HG03565 (cell line): ENCODE data around the gene KIAA0232.

ENCODE experiments used
- ATAC-seq: cut with Tn5 transposase; IDR thresholded peaks from one replicate; pipeline ENCODE4 v1.9.1; 2021; ENCODE audit warnings: mild to moderate bottlenecking, moderate library complexity; ENCODE audit not compliant: unreplicated experiment

The KIAA0232 gene

GRCh38 chr4:6912441-6912840, 129.9 kb downstream of the KIAA0232 start:
- ATAC-seq: no peak

GRCh38 chr4:6913350-6913905, 130.9 kb downstream of the KIAA0232 start:
- ATAC-seq: no peak

DNA sequence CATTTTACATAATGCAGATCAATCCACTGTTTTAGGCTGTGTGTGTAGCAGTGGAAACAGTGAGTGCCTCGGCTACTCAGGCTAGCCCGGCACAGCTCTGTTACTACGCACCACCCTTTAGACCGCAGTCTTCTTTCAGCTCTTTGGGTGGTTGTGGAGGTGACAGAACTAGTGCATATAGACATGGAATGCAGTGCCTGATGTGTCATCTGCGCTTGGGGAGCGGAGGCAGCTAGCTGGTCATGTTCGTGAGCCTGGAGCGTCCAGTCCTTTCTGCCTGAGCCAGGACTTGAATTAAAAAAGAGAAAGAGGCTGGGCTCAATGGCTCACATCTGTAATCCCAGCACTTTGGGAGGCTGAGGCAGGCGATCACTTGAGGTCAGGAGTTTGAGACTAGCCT, 131.9 kb downstream of the KIAA0232 start:
- no peak for ATAC-seq

DNA sequence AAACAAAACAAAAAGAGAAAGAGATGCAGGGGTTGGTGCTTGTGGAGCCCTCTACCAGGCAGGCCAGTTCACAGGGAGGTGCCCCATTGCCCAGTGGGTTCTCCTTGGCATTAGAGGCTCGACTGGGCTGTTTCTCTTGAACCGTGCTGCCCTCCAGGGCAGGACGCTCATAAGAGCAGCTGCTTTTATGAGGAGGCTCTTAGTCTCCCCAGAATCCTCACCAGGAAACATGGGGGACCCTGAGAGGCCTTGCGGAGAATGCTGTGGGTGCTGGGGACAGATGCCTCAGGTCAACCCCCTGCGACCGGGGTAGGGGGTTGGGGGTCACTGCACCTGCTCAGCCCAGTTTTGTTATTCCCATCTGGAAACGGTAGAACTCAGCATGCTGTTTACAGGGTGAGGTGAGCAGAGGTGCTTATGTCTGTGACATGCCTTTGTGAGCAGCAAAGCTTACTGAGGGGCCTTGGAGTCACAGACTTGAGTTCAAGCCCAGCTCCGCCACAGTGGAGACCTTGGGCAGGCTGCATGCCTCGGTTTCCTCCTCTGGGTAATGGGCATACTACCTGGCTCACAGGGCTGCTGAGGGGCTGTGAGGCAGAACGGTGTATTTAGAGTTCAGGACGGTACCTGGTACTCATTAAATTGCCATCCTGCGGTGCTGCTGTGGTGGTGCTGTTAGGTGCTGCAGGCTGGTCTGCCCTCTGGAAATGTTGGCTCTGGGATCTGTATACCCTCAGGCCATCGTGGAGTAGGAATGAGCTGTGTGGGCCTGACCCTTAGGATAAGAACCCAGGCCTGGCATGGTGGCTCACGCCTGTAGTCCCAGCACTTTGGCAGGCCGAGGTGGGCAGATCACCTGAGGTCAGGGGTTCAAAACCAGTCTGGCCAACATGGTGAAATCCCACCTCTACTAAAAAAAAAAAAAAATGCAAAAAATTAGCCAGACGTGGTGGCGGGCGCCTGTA, 132.8 kb downstream of the KIAA0232 start:
- ATAC-seq: no peak

GRCh38 chr4:6916069-6916586, 133.6 kb downstream of the KIAA0232 start:
- no peak for ATAC-seq

GRCh38 chr4:6916587-6917460, 134.3 kb downstream of the KIAA0232 start:
- no peak for ATAC-seq

- peak; percentile 73 for ATAC-seq
Measured at GRCh38 chr4:6917461-6918271, 135.1 kb downstream of the KIAA0232 start.

DNA sequence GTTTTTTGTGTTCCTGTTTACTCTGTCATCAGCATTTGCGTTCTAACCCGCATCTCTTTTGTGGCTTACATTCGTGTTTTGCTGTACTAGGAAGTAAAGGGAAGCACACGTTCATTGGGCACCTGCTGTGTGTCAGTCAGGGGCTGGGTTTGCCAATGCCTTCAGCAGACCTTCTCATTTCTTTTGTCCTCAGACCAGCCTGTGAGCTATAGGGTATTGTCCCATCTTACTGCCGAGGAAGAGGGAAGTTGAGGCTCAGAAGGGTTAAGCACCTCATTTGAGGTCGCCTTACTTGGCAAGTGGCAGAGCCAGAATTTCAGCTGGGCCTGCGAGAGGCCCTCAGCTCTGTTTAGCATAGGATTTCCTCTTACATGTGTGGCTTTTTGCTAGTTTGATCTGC, 135.8 kb downstream of the KIAA0232 start:
- ATAC-seq: no peak

- no peak for ATAC-seq
Measured at GRCh38 chr4:6920171-6920570, 137.6 kb downstream of the KIAA0232 start.

GRCh38 chr4:6923507-6923906, 141.0 kb downstream of the KIAA0232 start:
- no peak for ATAC-seq

- no peak for ATAC-seq
Measured at GRCh38 chr4:6924361-6924779, 141.8 kb downstream of the KIAA0232 start.

GRCh38 chr4:6925357-6925836, 142.9 kb downstream of the KIAA0232 start:
- no peak for ATAC-seq

GRCh38 chr4:6926081-6926480, 143.6 kb downstream of the KIAA0232 start:
- ATAC-seq: no peak

GRCh38 chr4:6926681-6927478, 144.4 kb downstream of the KIAA0232 start:
- no peak for ATAC-seq

DNA sequence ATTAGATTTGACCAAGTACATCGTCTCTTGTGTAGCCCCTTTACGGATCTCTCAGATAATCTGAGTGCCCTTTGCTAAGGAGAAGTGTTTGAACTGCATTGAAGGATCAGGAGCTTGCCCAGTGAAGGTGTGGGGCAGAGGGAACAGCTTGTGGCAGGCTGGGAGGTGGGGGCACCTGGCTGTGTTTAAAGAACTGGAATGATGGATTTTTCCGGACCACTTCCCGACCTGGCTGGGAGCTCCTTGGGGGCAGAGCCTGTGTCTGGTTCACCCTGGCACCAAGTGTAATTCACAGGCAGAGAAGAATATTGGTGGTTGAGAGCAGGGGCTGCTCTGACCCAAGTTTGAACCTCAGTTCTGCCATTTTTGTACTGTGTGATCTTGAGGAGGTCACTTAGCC, 145.6 kb downstream of the KIAA0232 start:
- ATAC-seq: no peak

DNA sequence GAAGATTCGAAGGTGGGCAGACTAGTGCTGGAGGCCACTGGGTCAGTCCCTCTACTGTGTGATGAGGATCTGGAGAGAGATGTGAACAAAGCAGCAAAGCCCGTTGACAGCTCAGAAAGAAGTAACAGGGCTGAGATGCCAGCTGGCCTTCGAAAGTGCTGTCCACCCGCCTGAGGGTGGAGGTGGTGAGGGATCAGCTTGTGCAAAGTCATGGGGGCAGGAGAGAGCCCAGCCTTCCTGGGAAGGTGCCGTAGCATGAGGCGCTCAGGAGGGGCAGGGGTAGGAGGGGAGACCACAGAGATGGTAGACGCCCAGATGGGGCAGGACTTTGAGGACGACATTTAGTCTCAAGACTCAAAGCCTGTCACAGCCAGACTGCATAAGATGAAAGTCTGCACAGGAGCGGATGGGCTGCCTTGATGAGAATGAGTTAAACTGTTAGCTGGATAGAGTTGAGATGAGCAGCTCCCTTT, 146.8 kb downstream of the KIAA0232 start:
- no peak for ATAC-seq

DNA sequence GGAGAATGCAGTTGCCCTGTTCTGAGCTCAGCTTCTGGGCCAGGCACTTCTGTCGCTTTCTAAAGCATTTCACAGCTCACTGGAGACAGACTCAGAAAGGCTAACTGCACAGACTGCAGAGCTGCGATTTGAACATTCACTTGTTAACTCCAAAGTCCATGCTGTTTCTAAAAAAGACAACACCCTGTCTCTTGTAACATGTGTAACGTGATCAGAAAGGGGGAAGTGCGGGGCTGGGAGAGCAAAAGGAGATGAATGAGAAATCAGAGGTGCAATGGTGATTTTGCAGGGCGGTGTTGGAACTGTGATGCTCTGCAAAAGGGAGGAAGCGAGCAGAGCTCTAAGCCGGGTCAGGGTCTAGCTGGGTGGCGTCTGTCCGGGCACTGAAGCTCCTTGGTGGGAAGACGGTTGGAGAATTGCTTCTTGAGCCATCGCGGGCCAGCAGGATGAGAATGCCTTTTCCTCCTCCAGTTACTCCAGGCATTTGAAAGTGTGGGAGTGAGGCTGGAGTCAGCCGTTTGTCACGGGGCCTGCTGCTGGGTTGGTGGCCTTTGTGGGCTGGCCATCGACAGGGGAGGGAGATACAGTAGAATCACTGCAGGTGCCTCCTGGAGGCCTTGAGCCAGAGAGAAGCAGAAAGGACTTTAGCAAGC, 147.4 kb downstream of the KIAA0232 start:
- no peak for ATAC-seq

- no peak for ATAC-seq
Measured at GRCh38 chr4:6932475-6932874, 149.9 kb downstream of the KIAA0232 start.

GRCh38 chr4:6932918-6933317, 150.4 kb downstream of the KIAA0232 start:
- ATAC-seq: no peak
